Endothelial cell (in vitro differentiated cells): ENCODE data around the gene DNAJC16. TPM values are rescaled to one million over a fixed set of nuclear protein-coding genes. Genes with fewer than 3 reads are reported as not detected.

Experiments used
- DNase-seq: peaks from one replicate; pipeline ENCODE4 v3.0.0; 2021; ENCODE audit warnings: low spot score
- H3K27ac Mint-ChIP-seq: one replicate; pipeline ENCODE4 v1.8.0; 2021; ENCODE audit warnings: mixed read lengths, inconsistent platforms; ENCODE audit not compliant: unreplicated experiment
- H3K27me3 Mint-ChIP-seq: one replicate; pipeline ENCODE4 v1.8.0; 2021; ENCODE audit warnings: mild to moderate bottlenecking, moderate library complexity, mixed read lengths, inconsistent platforms; ENCODE audit not compliant: unreplicated experiment
- H3K36me3 Mint-ChIP-seq: one replicate; pipeline ENCODE4 v1.8.0; 2021; ENCODE audit warnings: mild to moderate bottlenecking, low read depth, mixed read lengths, inconsistent platforms; ENCODE audit not compliant: unreplicated experiment
- H3K4me1 Mint-ChIP-seq: one replicate; pipeline ENCODE4 v1.8.0; 2021; ENCODE audit warnings: mild to moderate bottlenecking, mixed read lengths, inconsistent platforms; ENCODE audit not compliant: unreplicated experiment
- H3K4me3 Mint-ChIP-seq: one replicate; pipeline ENCODE4 v1.8.0; 2021; ENCODE audit warnings: mild to moderate bottlenecking, mixed read lengths, inconsistent platforms; ENCODE audit not compliant: unreplicated experiment
- H3K9me3 Mint-ChIP-seq: one replicate; pipeline ENCODE4 v1.8.0; 2021; ENCODE audit warnings: mixed read lengths, inconsistent platforms; ENCODE audit not compliant: unreplicated experiment
- CTCF ChIP-seq: fragments of 200-600 bp; sonication (generic); IDR thresholded peaks from one replicate; pipeline ENCODE4 v1.5.0; 2021; ENCODE audit warnings: antibody characterized with exemption; ENCODE audit not compliant: unreplicated experiment
- total RNA-seq: library from RNA; stranded (reverse); fragmentation: NEBNext Ultra II Directional; extraction: Animal tissue kit (Norgen Biotek cat#: 25700); gene quantifications from one replicate; pipeline ENCODE4 v1.2.1, GENCODE V29; 2021; ENCODE audit not compliant: unreplicated experiment

The DNAJC16 gene
- total RNA-seq, 1 donor from 2014 or later, result 19.9 TPM

GRCh38 chr1:15605398-15606383 is 79.0 kb downstream of the DNAJC16 start:
- no peak for DNase-seq

GRCh38 chr1:15609631-15610030 is 83.0 kb downstream of the DNAJC16 start:
- Mint-ChIP-seq H3K36me3 (no peaks in the 10 kb centered on the region), H3K4me1 (no peaks in the 10 kb centered on the region), H3K9me3 (no peaks in the 10 kb centered on the region), H3K4me3 (no peak overlapping the region), H3K27ac (no peak overlapping the region), H3K27me3 (no peaks in the 10 kb centered on the region)
- DNase-seq, result no peak
- no peak for TF ChIP-seq CTCF

More at GRCh38 chr1:15605398-15606383, 79.0 kb downstream of the DNAJC16 start:
- Mint-ChIP-seq H3K4me1 (peaks cover 2% of the 10 kb centered on the region), H3K27ac (no peak overlapping the region), H3K27me3 (peaks cover 7% of the 10 kb centered on the region), H3K9me3 (no peaks in the 10 kb centered on the region), H3K4me3 (no peak overlapping the region), H3K36me3 (no peaks in the 10 kb centered on the region)
- no peak for TF ChIP-seq CTCF

- Mint-ChIP-seq H3K27ac (no peak overlapping the region), H3K36me3 (no peaks in the 10 kb centered on the region), H3K4me1 (no peaks in the 10 kb centered on the region), H3K4me3 (no peak overlapping the region), H3K27me3 (no peaks in the 10 kb centered on the region), H3K9me3 (no peaks in the 10 kb centered on the region)
- no peak for DNase-seq
- TF ChIP-seq CTCF, result no peak
Observed at GRCh38 chr1:15610167-15610566, 83.5 kb downstream of the DNAJC16 start.

GRCh38 chr1:15616373-15617172 is 89.9 kb downstream of the DNAJC16 start:
- Mint-ChIP-seq H3K27ac (peak overlapping the region; percentile 98), H3K36me3 (peaks cover 5% of the 10 kb centered on the region), H3K4me3 (peak overlapping the region; percentile 95), H3K9me3 (no peaks in the 10 kb centered on the region), H3K27me3 (peaks cover 12% of the 10 kb centered on the region), H3K4me1 (peaks cover 21% of the 10 kb centered on the region)
- peak; percentile 14 for DNase-seq
- no peak for TF ChIP-seq CTCF
